ENCODE data around the gene RHCE. TPM values are rescaled to one million over a fixed set of nuclear protein-coding genes. Genes with fewer than 3 reads are reported as not detected.
"Not testable (repeated sequence)": the region's sequence is repeated elsewhere in the genome, so short reads cannot be mapped to it uniquely, and the experiment has no call there.

Gene RHCE
- total and polyA plus RNA-seq, 2 donors = 0.59 to 1.0 TPM

DNA sequence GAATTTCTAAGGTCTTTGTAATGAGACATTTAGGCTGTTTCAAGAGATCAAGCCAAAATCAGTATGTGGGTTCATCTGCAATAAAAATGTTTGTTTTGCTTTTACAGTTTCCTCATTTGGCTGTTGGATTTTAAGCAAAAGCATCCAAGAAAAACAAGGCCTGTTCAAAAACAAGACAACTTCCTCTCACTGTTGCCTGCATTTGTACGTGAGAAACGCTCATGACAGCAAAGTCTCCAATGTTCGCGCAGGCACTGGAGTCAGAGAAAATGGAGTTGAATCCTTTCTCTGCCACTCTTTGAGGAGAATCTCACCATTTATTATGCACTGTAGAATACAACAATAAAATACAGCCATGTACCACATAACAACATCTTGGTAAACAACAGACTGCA is 91.8 kb downstream of the RHCE start:
- not testable (repeated sequence) for H3K27me3 ChIP-seq (ENCODE audit: control insufficient read depth in 2 of 2, insufficient read depth in 1 of 2, low read length in 1 of 2); DNase-seq (ENCODE audit: low read depth in 6 of 9, low spot score in 9 of 9); H3K4me3 ChIP-seq (ENCODE audit: low read length in 2 of 2); H3K4me1 ChIP-seq (ENCODE audit: control insufficient read depth in 2 of 2, insufficient read depth in 2 of 2, low read length in 2 of 2); H3K9me3 ChIP-seq (ENCODE audit: control insufficient read depth in 2 of 2, insufficient read depth in 1 of 2, low read length in 1 of 2); H3K27ac ChIP-seq (ENCODE audit: low read depth in 1 of 2, low read length in 1 of 2); H3K36me3 ChIP-seq (ENCODE audit: control insufficient read depth in 2 of 2, insufficient read depth in 2 of 2, low read length in 1 of 2)
- 95% methylated on average over 4 of the region's 4 CpGs for WGBS

DNA sequence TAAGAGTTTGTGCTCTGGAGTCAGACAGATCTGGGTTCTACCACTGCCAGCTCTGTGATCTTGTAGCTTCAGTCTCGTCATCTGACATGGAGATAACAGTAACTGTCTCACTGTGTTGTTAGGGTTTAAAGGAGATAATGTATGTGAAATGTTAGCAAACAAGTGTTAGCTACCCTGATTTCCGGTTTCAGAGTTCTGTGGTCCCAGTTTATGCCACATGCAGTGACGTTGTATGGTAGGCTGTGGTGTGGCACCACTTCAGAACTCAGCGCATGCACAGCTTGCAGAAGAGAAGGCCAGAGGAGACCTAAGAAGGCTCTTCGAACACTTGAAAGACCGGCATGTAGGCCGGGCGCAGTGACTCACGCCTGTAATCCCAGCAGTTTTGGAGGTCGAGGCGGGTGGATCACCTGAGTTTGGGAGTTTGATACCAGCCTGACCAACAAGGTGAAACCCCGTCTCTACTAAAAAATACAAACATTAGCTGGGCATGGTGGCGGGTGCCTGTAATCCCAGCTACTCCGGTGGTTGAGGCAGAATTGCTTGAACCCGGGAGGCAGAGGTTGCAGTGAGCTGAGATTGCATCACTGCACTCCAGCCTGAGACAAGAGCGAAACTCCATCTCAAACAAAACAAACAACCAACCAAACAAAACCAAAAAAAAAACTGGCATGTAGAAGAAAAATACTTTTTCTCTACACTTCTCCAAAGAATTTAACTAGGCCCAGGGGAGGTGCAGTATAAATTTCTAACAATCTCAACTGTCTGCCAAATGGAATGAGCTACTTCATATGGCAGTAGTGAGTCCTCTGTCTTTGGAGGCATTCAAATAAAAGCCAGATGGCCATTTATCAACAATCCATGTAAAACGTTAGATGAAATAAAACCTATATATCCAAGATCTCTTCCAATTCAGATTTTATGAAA is 92.5 kb downstream of the RHCE start:
- DNase-seq (ENCODE audit: low read depth in 6 of 9, low spot score in 9 of 9); H3K27me3 ChIP-seq (ENCODE audit: control insufficient read depth in 2 of 2, insufficient read depth in 1 of 2, low read length in 1 of 2); H3K36me3 ChIP-seq (ENCODE audit: control insufficient read depth in 2 of 2, insufficient read depth in 2 of 2, low read length in 1 of 2); H3K9me3 ChIP-seq (ENCODE audit: control insufficient read depth in 2 of 2, insufficient read depth in 1 of 2, low read length in 1 of 2); H3K4me3 ChIP-seq (ENCODE audit: low read length in 2 of 2); H3K27ac ChIP-seq (ENCODE audit: low read depth in 1 of 2, low read length in 1 of 2); H3K4me1 ChIP-seq (ENCODE audit: control insufficient read depth in 2 of 2, insufficient read depth in 2 of 2, low read length in 2 of 2): not testable (repeated sequence)
- no CpG with 5 or more reads among the region's 17 CpGs for WGBS

DNA sequence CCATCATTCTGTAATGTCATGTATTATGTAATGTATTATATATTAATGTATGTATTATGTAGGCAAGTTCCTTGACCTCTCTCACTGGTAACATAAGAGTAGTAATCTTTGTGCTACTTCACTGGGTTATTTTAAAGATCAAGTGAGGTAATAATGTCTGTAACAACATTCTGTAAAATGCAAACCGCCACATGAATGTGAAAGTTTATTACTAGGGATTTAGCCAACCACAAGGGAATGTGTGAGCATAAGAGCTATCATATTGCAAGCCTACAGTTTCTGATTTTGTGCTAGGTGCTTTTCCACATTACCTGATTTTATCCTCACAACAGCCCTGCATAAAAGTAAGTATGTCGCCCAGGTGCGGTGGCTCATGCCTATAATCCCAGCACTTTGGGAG is 96.2 kb downstream of the RHCE start:
- not testable (repeated sequence) for H3K4me1 ChIP-seq (ENCODE audit: control insufficient read depth in 2 of 2, insufficient read depth in 2 of 2, low read length in 2 of 2); H3K36me3 ChIP-seq (ENCODE audit: control insufficient read depth in 2 of 2, insufficient read depth in 2 of 2, low read length in 1 of 2); H3K27me3 ChIP-seq (ENCODE audit: control insufficient read depth in 2 of 2, insufficient read depth in 1 of 2, low read length in 1 of 2); H3K4me3 ChIP-seq (ENCODE audit: low read length in 2 of 2); H3K9me3 ChIP-seq (ENCODE audit: control insufficient read depth in 2 of 2, insufficient read depth in 1 of 2, low read length in 1 of 2); DNase-seq (ENCODE audit: low read depth in 6 of 9, low spot score in 9 of 9); H3K27ac ChIP-seq (ENCODE audit: low read depth in 1 of 2, low read length in 1 of 2)
- 95% methylated on average over 3 of the region's 3 CpGs for WGBS

DNA sequence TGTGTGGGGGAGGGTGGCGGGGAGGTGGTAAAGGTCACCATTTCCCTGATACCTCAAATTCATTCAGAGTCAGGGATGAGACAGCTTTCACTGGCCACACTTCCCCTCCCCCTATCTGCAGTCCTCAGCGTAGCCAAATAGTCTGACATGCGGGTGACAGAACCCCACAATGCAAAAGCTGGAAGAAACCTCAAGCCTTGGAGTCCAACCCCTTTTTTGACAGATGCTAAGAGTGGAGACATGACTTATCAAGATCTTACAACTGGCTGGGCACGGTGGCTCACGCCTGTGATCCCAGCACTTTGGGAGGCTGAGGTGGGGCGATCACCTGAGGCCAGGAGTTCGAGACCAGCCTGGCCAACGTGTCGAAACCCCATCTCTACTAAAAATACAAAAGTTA is 98.5 kb downstream of the RHCE start:
- H3K27me3 ChIP-seq (ENCODE audit: control insufficient read depth in 2 of 2, insufficient read depth in 1 of 2, low read length in 1 of 2); H3K4me3 ChIP-seq (ENCODE audit: low read length in 2 of 2); DNase-seq (ENCODE audit: low read depth in 6 of 9, low spot score in 9 of 9); H3K9me3 ChIP-seq (ENCODE audit: control insufficient read depth in 2 of 2, insufficient read depth in 1 of 2, low read length in 1 of 2); H3K4me1 ChIP-seq (ENCODE audit: control insufficient read depth in 2 of 2, insufficient read depth in 2 of 2, low read length in 2 of 2); H3K27ac ChIP-seq (ENCODE audit: low read depth in 1 of 2, low read length in 1 of 2); H3K36me3 ChIP-seq (ENCODE audit: control insufficient read depth in 2 of 2, insufficient read depth in 2 of 2, low read length in 1 of 2): not testable (repeated sequence)
- 96% methylated on average over 8 of the region's 9 CpGs for WGBS

DNA sequence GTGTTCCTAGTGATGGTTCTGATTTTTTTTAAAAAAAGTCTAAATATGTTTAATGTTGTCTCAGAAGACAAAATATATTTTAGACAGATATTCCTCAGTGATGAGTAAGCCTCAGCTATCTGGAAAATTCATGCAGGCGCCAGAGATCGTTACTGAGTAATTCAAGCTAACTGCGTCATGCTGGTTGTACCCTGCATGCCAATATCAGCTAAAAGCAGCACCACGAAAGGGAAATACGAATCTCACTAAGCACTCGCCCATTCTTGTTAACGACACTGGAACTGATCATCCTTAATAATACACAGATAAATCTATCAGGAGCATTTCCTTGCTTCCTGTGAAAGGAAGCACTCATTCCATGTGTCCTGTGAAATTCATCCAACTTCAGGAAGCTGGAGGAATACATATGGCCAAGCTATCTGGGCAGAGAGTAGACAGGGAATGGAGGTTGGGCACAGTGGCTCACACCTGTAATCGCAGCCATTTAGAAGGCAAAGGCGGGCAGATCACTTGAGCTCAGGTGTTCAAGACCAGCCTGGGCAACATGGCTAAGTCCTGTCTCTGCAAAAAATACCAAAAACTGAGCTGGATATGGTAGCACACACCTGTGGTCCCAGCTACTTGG is 100.2 kb downstream of the RHCE start:
- WGBS = 97% methylated on average over 9 of the region's 9 CpGs

DNA sequence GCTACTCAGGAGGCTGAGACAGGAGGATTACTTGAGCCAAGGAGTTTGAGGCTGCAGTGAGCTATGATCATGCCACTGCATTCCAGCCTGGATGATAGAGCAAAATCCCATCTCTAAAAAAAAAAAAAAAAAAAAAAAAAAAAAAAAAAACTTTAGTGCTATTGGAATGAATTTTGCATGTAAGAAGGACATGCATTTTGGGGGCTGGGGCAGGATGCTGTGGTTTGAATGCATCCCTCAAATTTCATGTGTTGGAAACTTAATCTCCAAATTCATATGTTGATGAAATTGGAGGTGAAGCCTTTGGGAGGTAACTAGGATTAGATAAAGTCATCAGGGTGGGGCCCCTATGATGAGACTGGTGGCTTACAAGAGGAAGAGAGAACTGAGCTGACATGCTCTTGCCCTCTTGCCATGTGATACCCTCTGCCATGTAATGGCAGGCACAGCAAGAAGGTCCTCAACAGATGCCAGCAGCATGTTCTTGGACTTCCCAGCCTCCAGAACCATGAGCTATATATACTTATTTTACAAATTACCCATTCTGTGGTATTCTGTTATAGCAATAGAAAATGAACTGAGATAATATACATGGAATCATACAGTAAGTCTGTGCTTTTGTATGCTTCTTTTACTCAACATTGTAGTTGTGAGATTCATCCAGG is 107.7 kb downstream of the RHCE start:
- H3K4me1 ChIP-seq (ENCODE audit: control insufficient read depth in 2 of 2, insufficient read depth in 2 of 2, low read length in 2 of 2); H3K27me3 ChIP-seq (ENCODE audit: control insufficient read depth in 2 of 2, insufficient read depth in 1 of 2, low read length in 1 of 2); H3K4me3 ChIP-seq (ENCODE audit: low read length in 2 of 2); H3K9me3 ChIP-seq (ENCODE audit: control insufficient read depth in 2 of 2, insufficient read depth in 1 of 2, low read length in 1 of 2); H3K27ac ChIP-seq (ENCODE audit: low read depth in 1 of 2, low read length in 1 of 2); DNase-seq (ENCODE audit: low read depth in 6 of 9, low spot score in 9 of 9); H3K36me3 ChIP-seq (ENCODE audit: control insufficient read depth in 2 of 2, insufficient read depth in 2 of 2, low read length in 1 of 2): not testable (repeated sequence)

More for the DNA sequence above, 100.2 kb downstream of the RHCE start:
- not testable (repeated sequence) for H3K4me1 ChIP-seq (ENCODE audit: control insufficient read depth in 2 of 2, insufficient read depth in 2 of 2, low read length in 2 of 2); H3K9me3 ChIP-seq (ENCODE audit: control insufficient read depth in 2 of 2, insufficient read depth in 1 of 2, low read length in 1 of 2); H3K4me3 ChIP-seq (ENCODE audit: low read length in 2 of 2); H3K36me3 ChIP-seq (ENCODE audit: control insufficient read depth in 2 of 2, insufficient read depth in 2 of 2, low read length in 1 of 2); H3K27ac ChIP-seq (ENCODE audit: low read depth in 1 of 2, low read length in 1 of 2); DNase-seq (ENCODE audit: low read depth in 6 of 9, low spot score in 9 of 9); H3K27me3 ChIP-seq (ENCODE audit: control insufficient read depth in 2 of 2, insufficient read depth in 1 of 2, low read length in 1 of 2)

Other genes starting within 250 kb of the RHCE start
- gene SYF2, start 188.3 kb downstream of the RHCE start, total RNA-seq = 86.6 TPM
- 150 TPM for gene SYF2, start 188.3 kb downstream of the RHCE start, polyA plus RNA-seq
- gene RSRP1, start 173.4 kb downstream of the RHCE start, total RNA-seq = 126 TPM
- 418 TPM for gene RSRP1, start 173.4 kb downstream of the RHCE start, polyA plus RNA-seq
- gene RHD, start 148.3 kb downstream of the RHCE start, total RNA-seq = 0.61 TPM
- 0.09 TPM for gene RHD, start 148.3 kb downstream of the RHCE start, polyA plus RNA-seq
- 63.8 TPM for gene TMEM50A, start 82.5 kb downstream of the RHCE start, total RNA-seq
- gene TMEM50A, start 82.5 kb downstream of the RHCE start, polyA plus RNA-seq = 109 TPM
- gene MACO1, start 10.1 kb upstream of the RHCE start, total RNA-seq = 21.3 TPM
- 17.3 TPM for gene MACO1, start 10.1 kb upstream of the RHCE start, polyA plus RNA-seq
- gene LDLRAP1, start 122.8 kb upstream of the RHCE start, total RNA-seq = 4.3 TPM
- 31.6 TPM for gene LDLRAP1, start 122.8 kb upstream of the RHCE start, polyA plus RNA-seq
- 9.7 TPM for gene MAN1C1, start 196.0 kb upstream of the RHCE start, total RNA-seq
- 18.4 TPM for gene MAN1C1, start 196.0 kb upstream of the RHCE start, polyA plus RNA-seq

All from thymus (tissue), 11 donors.